Neural cell (in vitro differentiated cells): ENCODE data around the gene SPDL1. TPM values are rescaled to one million over a fixed set of nuclear protein-coding genes. Genes with fewer than 3 reads are reported as not detected.
A peak's percentile ranks its signal among the peaks of the same experiment; 100 is the strongest.

Source experiments
- H2AFZ ChIP-seq: fragments of 200-600, 300-800 bp; sonication (generic), shearing (Covaris generic); 2 replicates; pipeline ENCODE4 v1.6.0; 2014; ENCODE audit warnings: low read depth, mild to moderate bottlenecking, antibody characterized with exemption, low read length, moderate library complexity
- H3F3A ChIP-seq: fragments of 200-600 bp; shearing (Covaris generic); 2 replicates; pipeline ENCODE4 v1.6.1; 2016; ENCODE audit warnings: mild to moderate bottlenecking, moderate library complexity, mixed read lengths, antibody characterized with exemption, low read length; ENCODE audit not compliant: insufficient read depth, poor library complexity, severe bottlenecking
- H3K27ac ChIP-seq: fragments of 200-600, 300-800 bp; sonication (generic), shearing (Covaris generic); 2 replicates; pipeline ENCODE4 v1.5.1; 2014; ENCODE audit warnings: mild to moderate bottlenecking, low read length, moderate library complexity
- H3K27me3 ChIP-seq: fragments of 300-800, 200-600 bp; sonication (generic), shearing (Covaris generic); 2 replicates; pipeline ENCODE4 v1.6.0; 2014; ENCODE audit warnings: mild to moderate bottlenecking, low read depth, low read length, moderate library complexity; ENCODE audit not compliant: insufficient read depth
- H3K36me3 ChIP-seq: fragments of 300-800, 200-600 bp; sonication (generic), shearing (Covaris generic); 2 replicates; pipeline ENCODE4 v1.5.1; 2014; ENCODE audit warnings: mild to moderate bottlenecking, antibody characterized with exemption, low read length, moderate library complexity; ENCODE audit not compliant: insufficient read depth
- H3K4me2 ChIP-seq: fragments of 300-800, 200-600 bp; sonication (generic), shearing (Covaris generic); 2 replicates; pipeline ENCODE4 v1.6.0; 2014; ENCODE audit warnings: mild to moderate bottlenecking, low read length
- H3K4me3 ChIP-seq: fragments of 300-800, 200-600 bp; sonication (generic), shearing (Covaris generic); 2 replicates; pipeline ENCODE4 v1.5.1; 2014; ENCODE audit warnings: mild to moderate bottlenecking, low read length, moderate library complexity
- H3K79me2 ChIP-seq: fragments of 200-600 bp; shearing (Covaris generic); replicated peaks from 2 replicates; pipeline ENCODE4 v1.6.0; 2014; ENCODE audit warnings: mild to moderate bottlenecking, low read length, moderate library complexity; ENCODE audit not compliant: insufficient read depth
- H3K9ac ChIP-seq: fragments of 300-800, 200-600 bp; sonication (generic), shearing (Covaris generic); 2 replicates; pipeline ENCODE4 v1.6.1; 2016; ENCODE audit warnings: mild to moderate bottlenecking, low read length, mixed read lengths
- H3K9me2 ChIP-seq: fragments of 200-600 bp; shearing (Covaris generic); 2 replicates; pipeline ENCODE4 v1.6.1; 2016; ENCODE audit warnings: mild to moderate bottlenecking, low read length, mixed read lengths; ENCODE audit not compliant: insufficient read depth
- H3K9me3 ChIP-seq: fragments of 200-600, 300-800 bp; sonication (generic), shearing (Covaris generic); 2 replicates; pipeline ENCODE4 v1.6.1; 2016; ENCODE audit warnings: mild to moderate bottlenecking, mixed run types, low read length, moderate library complexity, mixed read lengths
- H4K20me1 ChIP-seq: fragments of 200-600 bp; shearing (Covaris generic); 2 replicates; pipeline ENCODE4 v1.6.1; 2016; ENCODE audit warnings: mild to moderate bottlenecking, mixed run types; ENCODE audit not compliant: insufficient read depth
- CTCF ChIP-seq: fragments of 450-650 bp; IDR thresholded peaks from 2 replicates; pipeline ENCODE4 v1.5.1; 2014; ENCODE audit warnings: antibody characterized with exemption, mild to moderate bottlenecking, moderate library complexity; ENCODE audit not compliant: poor library complexity, severe bottlenecking
- EZH2 ChIP-seq: fragments of 200-600, 300-800 bp; shearing (Covaris generic), sonication (generic); IDR thresholded peaks from 2 replicates; pipeline ENCODE4 v1.6.1; 2014; ENCODE audit warnings: antibody characterized with exemption, low read length, borderline replicate concordance, mild to moderate bottlenecking; ENCODE audit not compliant: insufficient read depth, poor library complexity, severe bottlenecking
- MXI1 ChIP-seq: fragments of 450-650 bp; conservative IDR thresholded peaks from 2 replicates; pipeline ENCODE4 v1.6.1; 2014; ENCODE audit warnings: antibody characterized with exemption, mild to moderate bottlenecking; ENCODE audit not compliant: poor library complexity, severe bottlenecking
- POLR2AphosphoS5 ChIP-seq: IDR thresholded peaks from 2 replicates; pipeline ENCODE4 v1.6.1; 2012
- RAD21 ChIP-seq: fragments of 450-650 bp; conservative IDR thresholded peaks from 2 replicates; pipeline ENCODE4 v1.6.1; 2014; ENCODE audit warnings: antibody characterized with exemption, mild to moderate bottlenecking, moderate library complexity
- REST ChIP-seq: IDR thresholded peaks from 2 replicates; pipeline ENCODE4 v1.6.1; 2012; ENCODE audit warnings: borderline replicate concordance
- SMC3 ChIP-seq: fragments of 450-650 bp; conservative IDR thresholded peaks from 2 replicates; pipeline ENCODE4 v1.6.1; 2014; ENCODE audit warnings: antibody characterized with exemption, mild to moderate bottlenecking, moderate library complexity; ENCODE audit not compliant: poor library complexity
- TAF1 ChIP-seq: IDR thresholded peaks from 2 replicates; pipeline ENCODE4 v1.6.1; 2012; ENCODE audit warnings: low read depth
- polyA plus RNA-seq: library from polyadenylated mRNA; depleted of rRNA; stranded (reverse); fragments of >200 nt; gene quantifications from 2 replicates; pipeline ENCODE4 v1.2.3, GENCODE V29; 2014

Gene SPDL1
- polyA plus RNA-seq, 1 donor from 2014 or later = 26.6 TPM

GRCh38 chr5:169581580-169582227, 1.9 kb upstream of the SPDL1 start:
- Histone ChIP-seq H3K9me2 (no peaks in the 10 kb centered on the region), H3K36me3 (no peaks in the 10 kb centered on the region), H3K27me3 (no peaks in the 10 kb centered on the region), H3K27ac (no peak overlapping the region), H4K20me1 (no peaks in the 10 kb centered on the region), H3F3A (no peaks in the 10 kb centered on the region), H3K4me2 (no peak overlapping the region), H3K9ac (no peak overlapping the region), H3K9me3 (no peaks in the 10 kb centered on the region), H3K79me2 (peaks cover 13% of the 10 kb centered on the region), H3K4me3 (no peak overlapping the region), H2AFZ (no peak overlapping the region)
- TF ChIP-seq RAD21 (peak; percentile 75), SMC3 (peak; percentile 86), REST (no peak), TAF1 (no peak), CTCF (peak; percentile 82), EZH2 (no peak)

- peak overlapping the region; percentile 34 for H3K27ac ChIP-seq
- peak overlapping the region; percentile 62 for H3K4me2 ChIP-seq
- H3K9me2 ChIP-seq = no peaks in the 10 kb centered on the region
- H3K9ac ChIP-seq = peak overlapping the region; percentile 78
- peak overlapping the region; percentile 86 for H2AFZ ChIP-seq
- peaks cover 13% of the 10 kb centered on the region for H3K79me2 ChIP-seq
- no peaks in the 10 kb centered on the region for H3F3A ChIP-seq
- no peaks in the 10 kb centered on the region for H3K27me3 ChIP-seq
- H4K20me1 ChIP-seq = no peaks in the 10 kb centered on the region
- H3K9me3 ChIP-seq = no peaks in the 10 kb centered on the region
- H3K4me3 ChIP-seq = peak overlapping the region; percentile 82
- no peaks in the 10 kb centered on the region for H3K36me3 ChIP-seq
- TF ChIP-seq POLR2AphosphoS5 = no peak
- no peak for TF ChIP-seq TAF1
- no peak for TF ChIP-seq SMC3
- TF ChIP-seq CTCF = no peak
- TF ChIP-seq RAD21 = no peak
- TF ChIP-seq EZH2 = no peak
- no peak for TF ChIP-seq REST
- no peak for TF ChIP-seq MXI1
Measured at GRCh38 chr5:169583101-169583423, 511 bp upstream of the SPDL1 start.
